Neuron (in vitro differentiated cells): ENCODE results near the gene PRKCH.

Experiments used
- H2AFZ ChIP-seq: one replicate; pipeline ENCODE4 v1.6.1; 2013; ENCODE audit warnings: low read depth, mild to moderate bottlenecking, inconsistent platforms, low read length, moderate library complexity
- H3K27me3 ChIP-seq: one replicate; pipeline ENCODE4 v1.6.1; 2013; ENCODE audit warnings: low read length; ENCODE audit not compliant: insufficient read depth
- H3K36me3 ChIP-seq: one replicate; pipeline ENCODE4 v1.6.1; 2013; ENCODE audit warnings: low read length; ENCODE audit not compliant: insufficient read depth
- H3K4me1 ChIP-seq: one replicate; pipeline ENCODE4 v1.6.1; 2013; ENCODE audit warnings: low read length; ENCODE audit not compliant: insufficient read depth
- H3K4me3 ChIP-seq: 2 replicates; pipeline ENCODE4 v1.5.1; 2013; ENCODE audit warnings: mild to moderate bottlenecking, low read length, moderate library complexity
- H3K9me3 ChIP-seq: one replicate; pipeline ENCODE4 v1.6.1; 2013; ENCODE audit warnings: low read length

The PRKCH gene

GRCh38 chr14:61573748-61574513, 252.6 kb downstream of the PRKCH start:
- H3K4me1 ChIP-seq = no peaks in the 10 kb centered on the region
- H3K36me3 ChIP-seq = no peaks in the 10 kb centered on the region
- no peak overlapping the region for H2AFZ ChIP-seq
- no peak overlapping the region for H3K4me3 ChIP-seq
- no peaks in the 10 kb centered on the region for H3K9me3 ChIP-seq
- H3K27me3 ChIP-seq = no peaks in the 10 kb centered on the region

- Histone ChIP-seq H3K4me3 (no peak overlapping the region), H3K9me3 (no peaks in the 10 kb centered on the region), H3K4me1 (no peaks in the 10 kb centered on the region)
Measured at GRCh38 chr14:61574514-61574807, 253.1 kb downstream of the PRKCH start.

GRCh38 chr14:61575126-61575525, 253.7 kb downstream of the PRKCH start:
- Histone ChIP-seq H3K4me3 (no peak overlapping the region), H3K36me3 (no peaks in the 10 kb centered on the region), H3K27me3 (no peaks in the 10 kb centered on the region), H3K4me1 (no peaks in the 10 kb centered on the region), H2AFZ (no peak overlapping the region), H3K9me3 (no peaks in the 10 kb centered on the region)

More at GRCh38 chr14:61574514-61574807, 253.1 kb downstream of the PRKCH start:
- no peaks in the 10 kb centered on the region for H3K36me3 ChIP-seq
- H2AFZ ChIP-seq = no peak overlapping the region
- H3K27me3 ChIP-seq = no peaks in the 10 kb centered on the region

DNA sequence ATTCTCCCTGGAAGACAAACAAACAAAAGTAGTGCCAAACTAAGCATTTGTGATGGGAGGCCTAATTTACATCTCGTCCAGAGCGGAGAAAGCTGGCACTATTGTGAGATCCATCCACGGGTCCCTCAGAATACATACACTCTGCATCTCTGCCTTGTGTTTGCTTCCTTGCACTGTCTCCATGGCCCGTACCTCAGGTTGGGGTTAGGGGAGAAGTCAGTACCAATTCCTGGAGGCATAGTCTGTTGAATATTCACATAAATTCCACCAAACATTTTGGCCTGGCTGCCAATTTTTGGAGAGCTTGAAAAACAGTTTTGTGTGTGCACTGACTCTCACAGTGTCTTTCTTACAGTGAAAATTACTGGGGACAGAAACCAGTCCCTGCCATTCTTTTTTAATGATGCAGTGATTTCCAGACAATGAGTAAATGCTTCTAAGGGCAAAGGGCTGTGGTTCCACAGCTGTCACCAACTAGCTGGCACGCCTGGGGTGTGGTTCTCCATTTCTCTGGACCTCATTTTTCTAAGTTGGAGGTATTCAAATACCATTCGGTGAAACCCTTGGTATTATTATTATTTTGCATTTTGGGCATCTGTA, 254.3 kb downstream of the PRKCH start:
- no peaks in the 10 kb centered on the region for H3K27me3 ChIP-seq
- no peak overlapping the region for H2AFZ ChIP-seq
- no peaks in the 10 kb centered on the region for H3K36me3 ChIP-seq
- H3K4me3 ChIP-seq = no peak overlapping the region
- H3K9me3 ChIP-seq = no peaks in the 10 kb centered on the region
- H3K4me1 ChIP-seq = no peaks in the 10 kb centered on the region

- Histone ChIP-seq H3K9me3 (no peaks in the 10 kb centered on the region), H2AFZ (no peak overlapping the region), H3K27me3 (no peaks in the 10 kb centered on the region), H3K4me3 (no peak overlapping the region), H3K4me1 (no peaks in the 10 kb centered on the region), H3K36me3 (no peaks in the 10 kb centered on the region)
Measured at GRCh38 chr14:61577506-61577931, 256.1 kb downstream of the PRKCH start.

GRCh38 chr14:61578745-61579144, 257.4 kb downstream of the PRKCH start:
- no peak overlapping the region for H3K4me3 ChIP-seq
- H3K4me1 ChIP-seq = no peaks in the 10 kb centered on the region
- H3K36me3 ChIP-seq = no peaks in the 10 kb centered on the region
- H3K27me3 ChIP-seq = no peaks in the 10 kb centered on the region
- no peak overlapping the region for H2AFZ ChIP-seq
- H3K9me3 ChIP-seq = no peaks in the 10 kb centered on the region

GRCh38 chr14:61581340-61581739, 260.0 kb downstream of the PRKCH start:
- no peaks in the 10 kb centered on the region for H3K4me1 ChIP-seq
- H3K4me3 ChIP-seq = no peak overlapping the region
- no peak overlapping the region for H2AFZ ChIP-seq
- no peaks in the 10 kb centered on the region for H3K27me3 ChIP-seq
- H3K9me3 ChIP-seq = no peaks in the 10 kb centered on the region
- H3K36me3 ChIP-seq = no peaks in the 10 kb centered on the region

GRCh38 chr14:61581955-61582615, 260.7 kb downstream of the PRKCH start:
- Histone ChIP-seq H3K9me3 (no peaks in the 10 kb centered on the region), H3K4me3 (no peak overlapping the region), H3K4me1 (no peaks in the 10 kb centered on the region), H3K36me3 (no peaks in the 10 kb centered on the region), H2AFZ (no peak overlapping the region), H3K27me3 (no peaks in the 10 kb centered on the region)

DNA sequence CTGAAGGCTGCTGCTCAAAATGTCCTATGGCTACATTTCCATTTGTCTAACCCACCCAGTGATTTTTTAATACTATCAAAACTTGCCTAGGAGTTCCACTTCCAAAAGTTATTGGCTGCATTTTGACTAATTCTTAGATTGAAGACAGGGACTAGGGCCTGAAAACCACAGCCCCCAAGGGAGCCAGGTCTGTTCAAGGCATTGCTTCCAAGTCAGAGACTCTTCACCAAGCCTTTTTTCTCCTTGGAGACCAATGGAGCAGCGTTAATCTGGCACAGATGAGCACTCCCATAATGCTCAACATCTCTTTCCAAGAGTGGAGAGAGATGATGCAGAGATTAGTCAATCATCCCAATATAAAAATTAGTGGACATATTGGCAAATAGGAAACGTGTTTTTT, 261.4 kb downstream of the PRKCH start:
- no peak overlapping the region for H3K4me3 ChIP-seq
- H3K27me3 ChIP-seq = no peaks in the 10 kb centered on the region
- no peak overlapping the region for H2AFZ ChIP-seq
- no peaks in the 10 kb centered on the region for H3K9me3 ChIP-seq
- no peaks in the 10 kb centered on the region for H3K4me1 ChIP-seq
- no peaks in the 10 kb centered on the region for H3K36me3 ChIP-seq

GRCh38 chr14:61584331-61584741, 263.0 kb downstream of the PRKCH start:
- Histone ChIP-seq H2AFZ (no peak overlapping the region), H3K4me3 (no peak overlapping the region), H3K4me1 (no peaks in the 10 kb centered on the region), H3K27me3 (no peaks in the 10 kb centered on the region), H3K9me3 (no peaks in the 10 kb centered on the region), H3K36me3 (no peaks in the 10 kb centered on the region)

GRCh38 chr14:61585598-61586543, 264.5 kb downstream of the PRKCH start:
- Histone ChIP-seq H2AFZ (no peak overlapping the region), H3K4me1 (no peaks in the 10 kb centered on the region), H3K9me3 (no peaks in the 10 kb centered on the region), H3K4me3 (no peak overlapping the region), H3K36me3 (no peaks in the 10 kb centered on the region), H3K27me3 (peaks cover 7% of the 10 kb centered on the region)

GRCh38 chr14:61586544-61587055, 265.2 kb downstream of the PRKCH start:
- Histone ChIP-seq H3K9me3 (no peaks in the 10 kb centered on the region), H3K27me3 (peaks cover 7% of the 10 kb centered on the region), H3K36me3 (no peaks in the 10 kb centered on the region), H3K4me1 (no peaks in the 10 kb centered on the region), H3K4me3 (no peak overlapping the region), H2AFZ (no peak overlapping the region)
